ENCODE results near the gene GOLGA6C.
"Not testable (repeated sequence)": the region's sequence is repeated elsewhere in the genome, so short reads cannot be mapped to it uniquely, and the experiment has no call there.

Gene GOLGA6C

GRCh38 chr15:75258034-75258433 is at the start of gene GOLGA6C:
Gene GOLGA6C (plus strand): TSS chr15:75258334. CDS start chr15:75258599, 265 bp downstream.
- FAIRE-seq; DNase-seq (ENCODE audit: insufficient read length, low spot score): not testable (repeated sequence)

- FAIRE-seq (no peak), DNase-seq (ENCODE audit: insufficient read length, low spot score) (no peak)
These were observed 49.4 kb upstream of the GOLGA6C start for GRCh38 chr15:75208501-75209288.

- no peak for DNase-seq (ENCODE audit: insufficient read length, low spot score)
- no peak for FAIRE-seq
These were observed 48.9 kb upstream of the GOLGA6C start for GRCh38 chr15:75209289-75209676.

- DNase-seq (ENCODE audit: insufficient read length, low spot score), result no peak
- FAIRE-seq, result no peak
These were observed 47.3 kb upstream of the GOLGA6C start for GRCh38 chr15:75210811-75211230.

GRCh38 chr15:75211436-75212199 is 46.5 kb upstream of the GOLGA6C start:
- FAIRE-seq (no peak), DNase-seq (ENCODE audit: insufficient read length, low spot score) (no peak)

- FAIRE-seq (no peak), DNase-seq (ENCODE audit: insufficient read length, low spot score) (no peak)
These were observed 45.8 kb upstream of the GOLGA6C start for GRCh38 chr15:75212200-75212858.

GRCh38 chr15:75213212-75213767 is 44.8 kb upstream of the GOLGA6C start:
- no peak for DNase-seq (ENCODE audit: insufficient read length, low spot score)
- no peak for FAIRE-seq

GRCh38 chr15:75213768-75214221 is 44.3 kb upstream of the GOLGA6C start:
- no peak for DNase-seq (ENCODE audit: insufficient read length, low spot score)

GRCh38 chr15:75214293-75215096 is 43.6 kb upstream of the GOLGA6C start:
- FAIRE-seq (no peak), DNase-seq (ENCODE audit: insufficient read length, low spot score) (no peak)

More at GRCh38 chr15:75213768-75214221, 44.3 kb upstream of the GOLGA6C start:
- FAIRE-seq, result no peak

- DNase-seq (ENCODE audit: insufficient read length, low spot score), result no peak
- FAIRE-seq, result no peak
These were observed 42.8 kb upstream of the GOLGA6C start for GRCh38 chr15:75215107-75216004.

- no peak for FAIRE-seq
- DNase-seq (ENCODE audit: insufficient read length, low spot score), result no peak
These were observed 41.1 kb upstream of the GOLGA6C start for GRCh38 chr15:75217012-75217411.

GRCh38 chr15:75217574-75217973 is 40.6 kb upstream of the GOLGA6C start:
- not testable (repeated sequence) for FAIRE-seq; DNase-seq (ENCODE audit: insufficient read length, low spot score)

- not testable (repeated sequence) for DNase-seq (ENCODE audit: insufficient read length, low spot score)
These were observed 38.6 kb upstream of the GOLGA6C start for GRCh38 chr15:75219507-75219929.

GRCh38 chr15:75223688-75224087 is 34.4 kb upstream of the GOLGA6C start:
- DNase-seq (ENCODE audit: insufficient read length, low spot score) (no peak), FAIRE-seq (no peak)

More at GRCh38 chr15:75219507-75219929, 38.6 kb upstream of the GOLGA6C start:
- FAIRE-seq, result not testable (repeated sequence)

GRCh38 chr15:75224281-75224680 is 33.9 kb upstream of the GOLGA6C start:
- FAIRE-seq (no peak), DNase-seq (ENCODE audit: insufficient read length, low spot score) (no peak)

- not testable (repeated sequence) for DNase-seq (ENCODE audit: insufficient read length, low spot score); FAIRE-seq
These were observed 32.9 kb upstream of the GOLGA6C start for GRCh38 chr15:75225102-75225836.

- DNase-seq (ENCODE audit: insufficient read length, low spot score), result no peak
- no peak for FAIRE-seq
These were observed 32.0 kb upstream of the GOLGA6C start for GRCh38 chr15:75225951-75226732.
